Transverse colon (tissue), 4 donors: ENCODE results near the gene CD28. TPM values are rescaled to one million over a fixed set of nuclear protein-coding genes. Genes with fewer than 3 reads are reported as not detected.
A peak's percentile ranks its signal among the peaks of the same experiment; 100 is the strongest.

Source experiments
- DNase-seq: peaks from one replicate; pipeline ENCODE4 v3.0.0-alpha.2; 2019
- H3K27ac ChIP-seq, 4 donors: fragments of 200-600 bp; sonication (generic); 2 replicates each; pipeline ENCODE4 v1.5.1; 2016 to 2018; ENCODE audit warnings: inconsistent platforms in 4 of 4
- H3K27me3 ChIP-seq: fragments of 200-600 bp; sonication (generic); 2 replicates; pipeline ENCODE4 v1.5.1; 2017; ENCODE audit warnings: inconsistent platforms
- H3K36me3 ChIP-seq, 4 donors: fragments of 200-600 bp; sonication (generic); 2 replicates each; pipeline ENCODE4 v1.5.1; 2017 to 2019; ENCODE audit warnings: inconsistent platforms in 4 of 4
- H3K4me1 ChIP-seq, 4 donors: fragments of 200-600 bp; sonication (generic); 2 replicates each; pipeline ENCODE4 v1.5.1; 2017 to 2020; ENCODE audit warnings: inconsistent platforms in 4 of 4
- H3K4me3 ChIP-seq, 4 donors: fragments of 200-600 bp; sonication (generic); 1 replicate in 1 of 4; 2 replicates in 3 of 4; pipeline versions ENCODE4 v1.5.1 to v1.6.1; 2017 to 2019; ENCODE audit warnings: inconsistent platforms in 4 of 4
- H3K9me3 ChIP-seq, 2 donors: fragments of 200-600 bp; sonication (generic); 2 replicates each; pipeline ENCODE4 v1.5.1; 2017 to 2019; ENCODE audit warnings: inconsistent platforms in 2 of 2
- EP300 ChIP-seq: sonication (generic); formaldehyde crosslinking; IDR thresholded peaks from one replicate; pipeline ENCODE4 v1.6.1; 2017; ENCODE audit warnings: antibody characterized with exemption, low read depth
- POLR2A ChIP-seq: fragments of 450-650 bp; IDR thresholded peaks from one replicate; pipeline ENCODE4 v1.6.1; 2016; ENCODE audit warnings: antibody characterized with exemption, mild to moderate bottlenecking, moderate library complexity
- POLR2AphosphoS5 ChIP-seq, 3 donors: sonication (generic); formaldehyde crosslinking; IDR thresholded peaks; one replicate each; pipeline ENCODE4 v1.6.1; 2016; ENCODE audit warnings: antibody characterized with exemption in 3 of 3
- WGBS, 2 donors: methylation state at CpG; one replicate each; pipeline ENCODE4 v1.1.5; 2018; ENCODE audit warnings: low coverage in 1 of 2; 5-methylcytosine and 5-hydroxymethylcytosine counted together
- in situ Hi-C, 4 donors: fragments of 200-750 bp; cut with MboI; loops; one replicate each; pipeline versions ENCODE4 v1.15.0 to v1.15.1; 2017; ENCODE audit warnings: low sequenced_read_pairs in 3 of 4, low pct_ligation_motif_present in 1 of 4, low pct_unique_long_range_greater_than_20kb in 1 of 4
- intact Hi-C: fragments of 100-400 bp; cut with DNase I; formaldehyde crosslinking; loops from one replicate; pipeline ENCODE4 v1.15.1; 2023; ENCODE audit warnings: low total_unique reads
- total RNA-seq, 4 donors: library from RNA; depleted of rRNA; stranded (reverse); fragments of >200 nt; gene quantifications; one replicate each; pipeline ENCODE4 v1.1.0, GENCODE V29; 2016
- TF ChIP-seq, protein P1 (sequence below), 5 experiments: fragments of 200-600 bp in 3 of 5; fragments of 450-650 bp in 2 of 5; sonication (generic) in 3 of 5; IDR thresholded peaks; 1 replicate in 2 of 5; 2 replicates in 3 of 5; pipeline ENCODE4 v1.5.1; 2016 to 2017; ENCODE audit warnings: antibody characterized with exemption in 5 of 5, inconsistent platforms in 3 of 5, mild to moderate bottlenecking in 2 of 5, moderate library complexity in 1 of 5

Gene CD28
- total RNA-seq, 4 donors from 2014 or later, result 0.68 to 2.4 (median 1.5) TPM; not detected in 1

GRCh38 chr2:203710226-203710625 lies 3.8 kb downstream of the CD28 start:
- WGBS, 2 donors, result 21 to 64% methylated on average over 2 to 4 of the region's 4 CpGs
- in situ Hi-C loops (no loop called here), intact Hi-C loops (no loop called here)
- Histone ChIP-seq H3K4me1 (no peaks in the 10 kb centered on the region), H3K9me3 (no peaks in the 10 kb centered on the region), H3K4me3 (no peak overlapping the region), H3K36me3 (no peaks in the 10 kb centered on the region), H3K27ac (peak overlapping the region in 1 of 4 donors; percentile 7), H3K27me3 (no peaks in the 10 kb centered on the region)
- TF ChIP-seq, protein P1, sequence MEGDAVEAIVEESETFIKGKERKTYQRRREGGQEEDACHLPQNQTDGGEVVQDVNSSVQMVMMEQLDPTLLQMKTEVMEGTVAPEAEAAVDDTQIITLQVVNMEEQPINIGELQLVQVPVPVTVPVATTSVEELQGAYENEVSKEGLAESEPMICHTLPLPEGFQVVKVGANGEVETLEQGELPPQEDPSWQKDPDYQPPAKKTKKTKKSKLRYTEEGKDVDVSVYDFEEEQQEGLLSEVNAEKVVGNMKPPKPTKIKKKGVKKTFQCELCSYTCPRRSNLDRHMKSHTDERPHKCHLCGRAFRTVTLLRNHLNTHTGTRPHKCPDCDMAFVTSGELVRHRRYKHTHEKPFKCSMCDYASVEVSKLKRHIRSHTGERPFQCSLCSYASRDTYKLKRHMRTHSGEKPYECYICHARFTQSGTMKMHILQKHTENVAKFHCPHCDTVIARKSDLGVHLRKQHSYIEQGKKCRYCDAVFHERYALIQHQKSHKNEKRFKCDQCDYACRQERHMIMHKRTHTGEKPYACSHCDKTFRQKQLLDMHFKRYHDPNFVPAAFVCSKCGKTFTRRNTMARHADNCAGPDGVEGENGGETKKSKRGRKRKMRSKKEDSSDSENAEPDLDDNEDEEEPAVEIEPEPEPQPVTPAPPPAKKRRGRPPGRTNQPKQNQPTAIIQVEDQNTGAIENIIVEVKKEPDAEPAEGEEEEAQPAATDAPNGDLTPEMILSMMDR (IDR thresholded peaks at IDR 0.05), result no peak
- no peak for TF ChIP-seq POLR2A
- no peak for TF ChIP-seq EP300
- TF ChIP-seq POLR2AphosphoS5 (IDR thresholded peaks at IDR 0.05), result no peak
- no peak for DNase-seq

DNA sequence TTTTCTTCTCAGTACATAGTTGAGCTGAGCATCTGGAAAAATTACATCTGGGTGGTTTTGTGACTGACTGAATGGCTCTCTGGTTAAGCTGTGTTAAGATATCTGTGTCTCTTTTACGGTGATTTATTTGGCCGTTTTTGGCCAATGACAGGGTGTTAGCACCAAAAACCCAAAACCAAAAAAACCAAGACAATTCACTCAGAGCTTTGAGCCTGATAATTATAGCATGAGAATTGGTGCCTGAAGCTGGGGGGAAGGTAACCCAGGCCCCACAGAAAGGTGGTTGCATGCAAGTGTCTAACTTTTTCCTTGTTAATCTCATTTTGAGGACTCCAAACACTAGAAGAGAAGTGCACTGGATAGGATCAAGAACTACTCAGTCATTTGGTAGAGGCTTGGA lies 4.5 kb downstream of the CD28 start:
- WGBS, 2 donors, result 60 to 62% methylated on average over 1 to 2 of the region's 2 CpGs
- no peak for DNase-seq
- no peaks in the 10 kb centered on the region for H3K9me3 ChIP-seq
- H3K4me1 ChIP-seq, result no peaks in the 10 kb centered on the region
- H3K4me3 ChIP-seq, result no peak overlapping the region
- no peaks in the 10 kb centered on the region for H3K27me3 ChIP-seq
- in situ Hi-C loops, result no loop called here
- TF ChIP-seq EP300 (no peak), POLR2A (no peak), POLR2AphosphoS5 (IDR thresholded peaks at IDR 0.05) (no peak)
- TF ChIP-seq, protein P1 (IDR thresholded peaks at IDR 0.05), result no peak
- H3K36me3 ChIP-seq, result no peaks in the 10 kb centered on the region
- H3K27ac ChIP-seq, result peak overlapping the region in 1 of 4 donors; percentile 7
- intact Hi-C loops, result no loop called here

DNA sequence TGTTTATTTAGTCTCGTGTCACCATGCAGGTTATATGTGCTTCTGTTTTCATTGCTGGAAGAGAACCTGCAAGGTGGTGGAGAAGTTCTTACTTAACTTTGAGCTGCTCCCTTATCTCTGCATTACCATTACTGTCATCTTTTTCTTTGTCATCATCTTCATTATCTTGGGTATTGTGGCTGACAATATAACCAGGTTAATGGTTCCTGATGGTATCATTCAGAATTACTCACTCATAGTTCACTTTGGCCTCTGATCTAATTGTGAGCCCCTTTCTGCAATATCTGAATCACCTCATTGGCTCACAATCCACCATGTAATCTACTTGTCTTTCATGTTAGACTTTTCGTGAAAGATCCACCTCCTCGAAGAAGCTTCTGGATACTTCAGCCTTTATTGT lies 5.0 kb downstream of the CD28 start:
- TF ChIP-seq POLR2A (no peak), EP300 (no peak), POLR2AphosphoS5 (IDR thresholded peaks at IDR 0.05) (no peak)
- TF ChIP-seq, protein P1 (IDR thresholded peaks at IDR 0.05), result no peak
- Histone ChIP-seq H3K27ac (no peak overlapping the region), H3K27me3 (no peaks in the 10 kb centered on the region), H3K4me3 (no peak overlapping the region), H3K4me1 (no peaks in the 10 kb centered on the region), H3K36me3 (no peaks in the 10 kb centered on the region), H3K9me3 (no peaks in the 10 kb centered on the region)
- no peak for DNase-seq
- in situ Hi-C loops (no loop called here), intact Hi-C loops (no loop called here)
- WGBS, 2 donors, result 83 to 87% methylated on average over 3 of the region's 3 CpGs

- Histone ChIP-seq H3K4me1 (no peaks in the 10 kb centered on the region), H3K27me3 (no peaks in the 10 kb centered on the region), H3K4me3 (no peak overlapping the region), H3K9me3 (no peaks in the 10 kb centered on the region), H3K36me3 (no peaks in the 10 kb centered on the region), H3K27ac (no peak overlapping the region)
- TF ChIP-seq POLR2A, result no peak
- intact Hi-C loops, result no loop called here
- WGBS, 2 donors, result 73 to 76% methylated on average over 1 of the region's 1 CpG
- in situ Hi-C loops, result no loop called here
- DNase-seq, result no peak
Measured at GRCh38 chr2:203713381-203713780, 6.9 kb downstream of the CD28 start.

- Histone ChIP-seq H3K4me3 (no peak overlapping the region), H3K27me3 (no peaks in the 10 kb centered on the region), H3K36me3 (no peaks in the 10 kb centered on the region), H3K27ac (no peak overlapping the region), H3K4me1 (no peaks in the 10 kb centered on the region), H3K9me3 (no peaks in the 10 kb centered on the region)
- no peak for TF ChIP-seq POLR2A
- TF ChIP-seq, protein P1 (IDR thresholded peaks at IDR 0.05), result no peak
- no peak for DNase-seq
- intact Hi-C loops (no loop called here), in situ Hi-C loops (no loop called here)
- 20 to 72% methylated on average over 1 to 3 of the region's 3 CpGs for WGBS, 2 donors
Measured at GRCh38 chr2:203714112-203714511, 7.7 kb downstream of the CD28 start.
